ENCODE data around the gene HIBCH. TPM values are rescaled to one million over a fixed set of nuclear protein-coding genes. Genes with fewer than 3 reads are reported as not detected.

Gene HIBCH
- total and polyA plus RNA-seq, 2 of the 13 experiments (the other 11 are each of a cell fraction or from before 2014, with no cell fraction given): 18.8 to 49.5 TPM

- TF ChIP-seq ZBTB49 (CRISPR knock-in tag; IDR thresholded peaks at IDR 0.05; ENCODE audit: borderline replicate concordance): no peak
- TF ChIP-seq HNF1A (IDR thresholded peaks at IDR 0.05; ENCODE audit: low read depth): peak; percentile 51; the same call in 1 of the 2 replicates
- no peak for TF ChIP-seq HNF1A (CRISPR knock-in tag; IDR thresholded peaks at IDR 0.05; ENCODE audit: borderline replicate concordance)
- peak; percentile 73; the same call in 1 of the 2 replicates for TF ChIP-seq ZNF580 (CRISPR knock-in tag; IDR thresholded peaks at IDR 0.05; ENCODE audit: borderline replicate concordance, low read depth)
- no peak for TF ChIP-seq IRF9 (CRISPR knock-in tag; IDR thresholded peaks at IDR 0.05; ENCODE audit: borderline replicate concordance)
- TF ChIP-seq MIER3 (CRISPR knock-in tag; IDR thresholded peaks at IDR 0.05; ENCODE audit: borderline replicate concordance): peak; percentile 87
- peak; percentile 67 for TF ChIP-seq ZNF264 (CRISPR knock-in tag; IDR thresholded peaks at IDR 0.05)
- peak; percentile 48; the same call in 1 of the 2 replicates for TF ChIP-seq SPEN (CRISPR knock-in tag; IDR thresholded peaks at IDR 0.05; ENCODE audit: low read depth)
- peak; percentile 95 for TF ChIP-seq HDAC2 (CRISPR knock-in tag; IDR thresholded peaks at IDR 0.05)
- peak; percentile 30; the same call in 1 of the 2 replicates for TF ChIP-seq ZNF770 (CRISPR knock-in tag; IDR thresholded peaks at IDR 0.05)
- peak; percentile 77 for TF ChIP-seq THAP11 (CRISPR knock-in tag; IDR thresholded peaks at IDR 0.05)
- peak; percentile 80 for TF ChIP-seq CEBPG (CRISPR knock-in tag; IDR thresholded peaks at IDR 0.05)
- TF ChIP-seq KAT7 (CRISPR knock-in tag; IDR thresholded peaks at IDR 0.05; ENCODE audit: borderline replicate concordance): peak; percentile 63; the same call in 1 of the 2 replicates
- no peak for TF ChIP-seq CENPX (CRISPR knock-in tag; IDR thresholded peaks at IDR 0.05)
- TF ChIP-seq IRF1 (CRISPR knock-in tag; IDR thresholded peaks at IDR 0.05; ENCODE audit: low read depth): no peak
- peak; percentile 91 for TF ChIP-seq POLR2G (IDR thresholded peaks at IDR 0.05; ENCODE audit: low read depth, low read length)
Observed at GRCh38 chr2:190334479-190335224, 15.0 kb upstream of the HIBCH start (continued).
